ENCODE measurements around the gene LAMC3. TPM values are rescaled to one million over a fixed set of nuclear protein-coding genes. Genes with fewer than 3 reads are reported as not detected.

Gene LAMC3
- total RNA-seq, 1 donor from 2014 or later, result 6.4 TPM

GRCh38 chr9:131046581-131047202 lies 37.7 kb downstream of the LAMC3 start:
- peak; percentile 85 for DNase-seq

GRCh38 chr9:131048332-131048731 lies 39.4 kb downstream of the LAMC3 start:
- no peak for DNase-seq

- no peak for DNase-seq
Observed at GRCh38 chr9:131048820-131049219, 39.8 kb downstream of the LAMC3 start.

GRCh38 chr9:131049829-131050715 lies 41.1 kb downstream of the LAMC3 start:
- DNase-seq, result no peak

GRCh38 chr9:131050831-131051230 lies 41.9 kb downstream of the LAMC3 start:
- no peak for DNase-seq

- no peak for DNase-seq
Observed at GRCh38 chr9:131051592-131052517, 42.9 kb downstream of the LAMC3 start.

GRCh38 chr9:131053896-131054295 lies 44.9 kb downstream of the LAMC3 start:
- DNase-seq, result no peak

- no peak for DNase-seq
Observed at GRCh38 chr9:131056781-131057506, 48.0 kb downstream of the LAMC3 start.

- no peak for DNase-seq
Observed at GRCh38 chr9:131060900-131061630, 52.1 kb downstream of the LAMC3 start.

GRCh38 chr9:131062969-131063368 lies 54.0 kb downstream of the LAMC3 start:
- no peak for DNase-seq

- no peak for DNase-seq
Observed at GRCh38 chr9:131065599-131065998, 56.6 kb downstream of the LAMC3 start.

GRCh38 chr9:131067625-131068024 lies 58.7 kb downstream of the LAMC3 start:
- no peak for DNase-seq

- DNase-seq, result no peak
Observed at GRCh38 chr9:131068076-131068816, 59.3 kb downstream of the LAMC3 start.

GRCh38 chr9:131069699-131070098 lies 60.7 kb downstream of the LAMC3 start:
- no peak for DNase-seq

- no peak for DNase-seq
Observed at GRCh38 chr9:131072107-131072870, 63.3 kb downstream of the LAMC3 start.

- no peak for DNase-seq
Observed at GRCh38 chr9:131072871-131073237, 63.9 kb downstream of the LAMC3 start.

GRCh38 chr9:131076347-131077195 lies 67.6 kb downstream of the LAMC3 start:
- DNase-seq, result no peak
